Epithelial cell of alveolus of lung (primary cell): ENCODE measurements around the gene IL17F. TPM values are rescaled to one million over a fixed set of nuclear protein-coding genes. Genes with fewer than 3 reads are reported as not detected.

ENCODE experiments used
- total RNA-seq: library from RNA; depleted of rRNA; stranded (reverse); fragments of >200 nt; gene quantifications from 2 replicates; pipeline ENCODE4 v1.2.1, GENCODE V29; 2015

Gene IL17F
- not detected in 2 replicates for total RNA-seq

DNA sequence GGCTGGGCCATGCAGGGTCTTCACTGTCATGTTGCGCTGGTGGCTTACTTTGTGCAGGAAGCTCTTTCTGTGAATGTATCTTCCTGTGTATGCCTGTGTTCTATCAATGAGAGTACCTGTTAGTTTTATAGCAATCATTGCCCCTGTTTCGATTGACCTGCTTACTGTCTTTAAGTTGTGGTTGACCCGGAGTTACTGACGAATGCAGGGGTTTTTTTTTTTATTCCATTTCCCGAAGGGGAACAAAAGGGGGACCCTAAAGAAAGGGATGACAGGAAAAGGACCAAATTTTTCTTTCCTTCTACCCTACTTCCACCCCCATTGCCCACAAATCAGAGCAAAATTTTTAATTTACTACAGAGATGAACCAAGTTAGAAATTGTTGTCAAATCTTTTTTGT lies at the start of gene IL17F:
Gene IL17F, minus strand, starts transcription at position 101 of the 400 bp plus-strand sequence. Its CDS starts 71 bp downstream, at position 30.

DNA sequence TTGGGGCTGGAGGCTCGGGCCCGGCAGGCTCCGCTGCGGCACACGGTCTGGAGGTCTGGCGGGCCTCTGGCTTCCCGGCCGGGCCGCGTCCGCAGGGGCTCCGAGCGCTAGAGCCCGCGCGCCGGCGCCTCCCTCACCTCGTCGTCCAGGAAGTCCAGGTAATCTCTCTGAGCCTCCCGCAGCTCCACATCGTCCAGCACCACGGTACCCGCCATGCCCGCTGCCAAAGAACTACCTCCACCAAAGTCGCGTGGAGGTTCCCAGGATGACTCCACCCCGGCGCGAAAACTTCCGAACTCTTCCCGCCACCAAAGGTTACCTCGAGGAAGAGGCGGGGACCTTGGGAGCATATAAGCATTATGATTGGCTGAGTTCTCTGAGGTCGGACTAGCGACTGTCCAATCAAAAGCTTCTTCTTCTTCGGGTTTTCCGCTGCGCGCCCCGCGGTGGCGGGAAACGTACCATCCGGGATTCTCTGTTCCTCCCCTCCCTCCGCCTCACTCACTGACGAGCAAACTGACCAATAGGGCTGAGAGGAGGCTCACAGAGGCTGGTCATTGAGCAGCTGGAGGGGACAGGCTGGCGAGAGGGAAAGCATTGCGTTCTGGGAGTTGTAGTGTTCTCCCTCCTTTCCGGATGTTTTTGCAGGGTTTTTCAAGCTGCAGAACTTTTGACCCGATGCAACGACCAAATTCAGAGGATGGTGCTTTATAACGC lies 40.3 kb upstream of the IL17F start, which contains the start of gene MCM3:
Gene MCM3, minus strand, starts transcription at position 283 of the 717 bp plus-strand sequence. Its CDS starts 68 bp downstream, at position 215.

Other genes with a start within 250 kb of the IL17F start
- under 0.01 TPM in 2 replicates for gene PKHD1, start 156.9 kb downstream of the IL17F start, total RNA-seq
- gene IL17A, start 58.1 kb downstream of the IL17F start, total RNA-seq: not detected in 2 replicates
- gene MCM3, start 40.2 kb upstream of the IL17F start, total RNA-seq: 47.7 and 57.7 TPM in 2 replicates
- gene PAQR8, start 117.7 kb upstream of the IL17F start, total RNA-seq: 2.2 and 5.4 TPM in 2 replicates
- gene EFHC1, start 175.8 kb upstream of the IL17F start, total RNA-seq: 14.5 and 17.4 TPM in 2 replicates